ACC112 (cell line): ENCODE results near the gene TRAM2.

Experiments
- H2AFZ ChIP-seq: fragments of 200-600 bp; sonication (generic); one replicate; pipeline ENCODE4 v1.6.0; 2017; ENCODE audit warnings: antibody characterized with exemption, low read length; ENCODE audit not compliant: unreplicated experiment
- H3K27ac ChIP-seq: fragments of 200-600 bp; sonication (generic); 2 replicates; pipeline ENCODE4 v1.5.1; 2014; ENCODE audit warnings: low read depth, mild to moderate bottlenecking, antibody characterized with exemption, low read length, moderate library complexity
- H3K27me3 ChIP-seq: fragments of 200-600 bp; sonication (generic); 2 replicates; pipeline ENCODE4 v1.6.1; 2014; ENCODE audit warnings: mild to moderate bottlenecking, antibody characterized with exemption, low read length, moderate library complexity, mixed read lengths; ENCODE audit not compliant: insufficient read depth
- H3K36me3 ChIP-seq: fragments of 200-600 bp; sonication (generic); 2 replicates; pipeline ENCODE4 v1.6.1; 2016; ENCODE audit warnings: mild to moderate bottlenecking, antibody characterized with exemption, low read length, moderate library complexity, mixed read lengths; ENCODE audit not compliant: insufficient read depth
- H3K4me1 ChIP-seq: fragments of 200-600 bp; sonication (generic); one replicate; pipeline ENCODE4 v1.6.1; 2016; ENCODE audit warnings: low read length, mixed read lengths; ENCODE audit not compliant: insufficient read depth, unreplicated experiment, control insufficient read depth
- H3K4me3 ChIP-seq: fragments of 200-600 bp; sonication (generic); 2 replicates; pipeline ENCODE4 v1.5.1; 2014; ENCODE audit warnings: mild to moderate bottlenecking, low read depth, low read length
- H3K79me2 ChIP-seq: fragments of 200-600 bp; sonication (generic); one replicate; pipeline ENCODE4 v1.6.0; 2016; ENCODE audit warnings: low read length; ENCODE audit not compliant: control insufficient read depth, unreplicated experiment, insufficient read depth

TRAM2 gene

DNA sequence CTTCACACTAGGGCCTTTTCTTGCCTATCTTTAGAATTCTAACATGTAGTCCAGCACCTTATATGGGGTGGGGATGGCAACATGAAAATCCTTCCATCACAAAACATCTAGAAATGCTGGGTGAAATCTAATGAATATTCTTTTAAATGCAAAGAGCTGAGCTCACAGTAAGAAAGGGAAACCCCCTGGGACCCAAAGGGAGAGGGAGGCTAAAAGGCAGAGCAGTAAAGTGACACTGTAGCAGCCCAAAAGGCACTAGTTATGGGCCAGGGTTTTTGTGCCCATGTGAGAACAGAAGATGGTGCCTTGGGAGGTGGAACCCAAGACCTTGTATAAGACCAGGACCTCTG is 66.7 kb downstream of the TRAM2 start:
- H2AFZ ChIP-seq = no peak overlapping the region
- no peaks in the 10 kb centered on the region for H3K27me3 ChIP-seq
- H3K36me3 ChIP-seq = peaks cover 69% of the 10 kb centered on the region
- peak overlapping the region; percentile 98 for H3K27ac ChIP-seq
- H3K4me1 ChIP-seq = peaks cover 87% of the 10 kb centered on the region
- H3K79me2 ChIP-seq = peaks cover 32% of the 10 kb centered on the region
- H3K4me3 ChIP-seq = no peak overlapping the region

DNA sequence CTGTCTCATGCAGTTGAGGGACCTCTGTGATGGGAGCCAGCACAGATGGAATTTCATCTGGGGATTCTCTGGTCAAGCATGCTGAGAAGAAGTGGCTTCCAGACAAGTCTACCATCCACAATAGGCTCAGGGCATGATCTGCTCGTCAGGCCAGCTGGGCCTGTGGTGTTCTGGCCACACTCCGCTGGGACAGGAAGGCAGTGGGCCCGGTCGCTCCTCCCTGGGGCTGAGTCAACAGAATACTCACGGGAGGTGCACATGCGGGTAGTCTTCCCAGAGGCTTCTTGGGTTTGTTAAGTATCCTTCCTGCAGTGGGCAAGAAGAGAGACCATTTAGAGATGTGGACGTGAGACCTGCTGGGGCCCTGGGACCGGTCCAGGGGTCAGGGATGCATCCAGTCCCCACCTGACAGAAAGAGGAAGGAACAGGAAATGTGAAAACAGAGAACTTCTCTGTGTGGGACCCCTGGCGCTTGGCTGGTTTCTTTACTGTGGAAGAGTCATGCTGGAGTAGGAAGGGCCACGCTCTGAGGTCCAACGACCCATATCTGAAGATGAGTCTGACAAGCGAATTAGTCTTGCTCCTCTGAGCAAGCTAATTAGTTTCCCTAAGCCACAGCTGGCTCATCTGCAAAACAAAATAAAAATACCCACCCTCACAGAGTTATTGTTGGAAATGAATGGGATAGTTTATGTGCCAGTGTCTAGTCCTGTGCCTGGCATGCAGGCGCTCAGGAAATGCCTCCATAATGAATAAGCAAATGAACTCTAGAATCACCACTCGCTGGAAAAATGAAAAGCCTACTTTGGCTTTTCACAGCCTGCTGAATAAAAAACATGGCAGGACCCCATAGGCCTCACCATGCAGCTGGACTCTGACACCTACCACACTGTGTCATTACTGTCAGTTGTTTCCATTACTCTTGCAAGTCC is 67.3 kb downstream of the TRAM2 start:
- Histone ChIP-seq H3K27ac (peak overlapping the region; percentile 98), H3K27me3 (no peaks in the 10 kb centered on the region), H3K4me1 (peaks cover 87% of the 10 kb centered on the region), H2AFZ (no peak overlapping the region), H3K36me3 (peaks cover 71% of the 10 kb centered on the region), H3K4me3 (peak overlapping the region; percentile 21; the same call in 1 of the 2 replicates), H3K79me2 (peaks cover 32% of the 10 kb centered on the region)

DNA sequence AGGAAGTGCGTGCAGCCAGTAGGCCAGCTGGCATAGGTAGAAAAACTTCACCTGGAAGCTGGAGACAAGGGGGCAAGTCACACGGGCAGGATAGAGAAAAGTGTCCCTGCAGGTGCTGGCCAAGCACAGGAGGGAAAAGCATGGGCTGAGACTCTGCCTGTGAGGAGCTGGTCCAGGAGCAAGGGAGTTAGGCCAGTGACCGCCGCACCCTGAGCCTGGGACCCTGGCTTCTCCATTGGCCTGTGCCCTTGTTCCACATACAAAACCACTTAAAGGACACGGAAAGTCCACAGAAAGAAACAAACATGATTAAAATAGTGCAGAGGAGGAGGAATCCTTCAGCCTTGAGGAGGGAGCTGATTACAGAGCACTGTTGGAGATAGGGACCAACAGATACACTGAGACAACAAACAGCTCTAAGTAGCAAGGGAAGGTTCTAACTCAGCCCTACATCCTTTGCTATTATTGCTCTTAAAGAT is 68.6 kb downstream of the TRAM2 start:
- H2AFZ ChIP-seq = no peak overlapping the region
- H3K79me2 ChIP-seq = peaks cover 31% of the 10 kb centered on the region
- peaks cover 87% of the 10 kb centered on the region for H3K4me1 ChIP-seq
- H3K27me3 ChIP-seq = no peaks in the 10 kb centered on the region
- peak overlapping the region; percentile 98 for H3K27ac ChIP-seq
- peaks cover 66% of the 10 kb centered on the region for H3K36me3 ChIP-seq
- no peak overlapping the region for H3K4me3 ChIP-seq

DNA sequence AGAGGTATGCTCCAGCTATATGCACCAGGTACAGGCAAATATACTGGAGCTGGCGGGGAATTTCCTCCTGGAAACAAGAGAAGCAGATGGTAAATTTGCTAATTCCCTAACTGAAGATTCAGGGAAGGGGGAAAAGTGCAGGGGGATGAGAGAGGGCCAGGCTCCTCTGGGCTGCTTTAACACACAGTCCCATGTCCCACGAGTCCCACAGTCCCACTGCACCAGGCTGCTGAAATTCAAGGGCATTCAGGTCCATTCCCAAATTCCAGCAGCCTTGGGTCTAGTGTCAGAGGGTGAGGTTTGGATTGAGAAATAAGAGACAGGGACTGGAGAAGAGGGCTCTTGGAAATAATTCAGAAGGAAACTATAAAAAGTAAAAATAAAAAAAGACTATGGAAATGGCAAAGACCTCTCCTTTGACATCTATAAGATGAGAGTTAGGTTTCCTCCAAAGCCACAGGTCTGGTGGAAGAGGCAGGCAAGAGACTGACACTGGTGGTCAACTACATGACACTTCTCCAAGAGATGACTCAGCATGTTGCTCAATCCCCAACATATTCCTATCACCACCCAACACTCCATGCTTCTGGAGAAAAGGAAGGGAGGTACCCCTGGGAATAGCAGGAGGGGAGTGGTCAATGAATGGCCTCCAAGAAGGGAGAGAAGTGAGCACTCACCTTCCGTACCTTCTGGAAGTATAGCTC is 69.2 kb downstream of the TRAM2 start:
- Histone ChIP-seq H3K4me3 (no peak overlapping the region), H3K4me1 (peaks cover 87% of the 10 kb centered on the region), H3K36me3 (peaks cover 68% of the 10 kb centered on the region), H3K27ac (peak overlapping the region; percentile 98), H3K79me2 (peaks cover 32% of the 10 kb centered on the region), H3K27me3 (no peaks in the 10 kb centered on the region), H2AFZ (no peak overlapping the region)

DNA sequence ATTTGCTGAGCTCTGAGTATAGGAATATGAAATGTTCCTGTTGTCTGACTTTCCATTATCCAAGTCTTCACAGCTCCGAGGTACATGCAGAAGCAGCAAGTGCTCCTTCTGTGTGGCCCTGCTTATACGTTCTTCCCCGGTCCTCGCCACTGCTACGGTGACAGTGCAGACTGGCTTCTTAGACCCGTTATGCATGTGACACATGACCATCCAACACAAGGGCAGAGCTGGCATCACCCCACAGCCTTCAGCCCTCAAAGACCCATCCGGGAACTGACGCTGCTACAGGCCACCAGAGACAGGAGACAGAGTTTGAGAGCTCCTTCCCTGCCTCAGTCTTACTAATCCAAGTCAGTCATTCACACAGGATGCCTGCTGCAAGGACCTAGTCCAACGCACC is 70.4 kb downstream of the TRAM2 start:
- Histone ChIP-seq H3K4me1 (peaks cover 76% of the 10 kb centered on the region), H3K27me3 (no peaks in the 10 kb centered on the region), H3K4me3 (no peak overlapping the region), H3K79me2 (peaks cover 37% of the 10 kb centered on the region), H3K27ac (peak overlapping the region; percentile 98), H3K36me3 (peaks cover 74% of the 10 kb centered on the region), H2AFZ (no peak overlapping the region)

DNA sequence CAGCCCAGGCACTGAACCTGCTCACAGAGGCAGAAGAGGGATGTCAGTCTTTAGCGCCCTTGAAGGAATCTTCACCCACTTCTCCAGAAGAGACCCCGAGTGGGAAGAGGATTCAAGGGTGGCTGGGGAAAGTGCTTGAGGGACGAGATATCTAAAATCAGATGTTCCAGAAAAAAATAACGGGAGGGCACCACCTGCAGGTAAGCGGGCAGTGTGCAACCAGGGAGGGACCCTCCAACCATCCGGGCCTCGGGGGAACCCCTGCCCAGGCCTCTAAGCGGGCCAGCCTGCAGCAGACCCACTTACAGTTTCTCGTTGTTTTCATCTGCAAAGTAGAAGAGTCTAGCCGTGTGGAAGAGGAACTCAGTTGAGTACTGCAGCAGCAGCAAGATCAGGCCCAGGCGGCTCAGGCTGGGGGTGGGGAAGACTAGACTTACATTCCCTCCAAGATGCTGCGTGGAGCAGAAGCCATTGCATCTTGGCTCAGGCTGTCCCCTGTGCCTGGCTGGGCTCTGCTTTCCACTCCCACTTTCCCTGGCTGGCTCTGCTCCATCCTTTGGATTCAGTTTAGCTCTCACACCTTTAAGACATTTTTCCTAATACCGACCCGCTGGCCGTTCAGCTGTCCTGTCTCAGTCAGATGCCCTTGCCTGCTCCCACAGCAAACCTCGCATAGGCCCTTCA is 71.0 kb downstream of the TRAM2 start:
- no peaks in the 10 kb centered on the region for H3K27me3 ChIP-seq
- peaks cover 37% of the 10 kb centered on the region for H3K79me2 ChIP-seq
- peaks cover 76% of the 10 kb centered on the region for H3K36me3 ChIP-seq
- H3K4me3 ChIP-seq = no peak overlapping the region
- H2AFZ ChIP-seq = no peak overlapping the region
- H3K4me1 ChIP-seq = peaks cover 72% of the 10 kb centered on the region
- peak overlapping the region; percentile 98 for H3K27ac ChIP-seq

DNA sequence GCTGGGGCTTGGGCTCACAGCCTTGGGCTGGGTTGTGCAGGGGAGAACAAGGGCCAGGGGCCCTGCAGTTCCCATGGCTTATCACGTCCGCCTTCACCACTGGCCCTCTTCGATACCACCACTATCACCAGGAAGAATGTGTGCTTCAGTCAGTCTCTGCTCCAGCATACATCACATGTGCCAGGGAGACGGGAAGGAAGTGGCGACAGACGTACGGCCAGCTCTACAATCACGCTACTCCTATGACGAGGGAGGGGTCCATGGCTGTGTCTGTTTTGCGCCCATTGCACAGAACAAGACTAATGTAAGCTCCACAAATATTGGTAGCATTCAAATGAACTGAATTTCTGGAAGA is 72.1 kb downstream of the TRAM2 start:
- Histone ChIP-seq H3K79me2 (peaks cover 32% of the 10 kb centered on the region), H3K27ac (peak overlapping the region; percentile 89), H3K4me1 (peaks cover 71% of the 10 kb centered on the region), H2AFZ (no peak overlapping the region), H3K27me3 (no peaks in the 10 kb centered on the region), H3K4me3 (no peak overlapping the region), H3K36me3 (peaks cover 78% of the 10 kb centered on the region)

DNA sequence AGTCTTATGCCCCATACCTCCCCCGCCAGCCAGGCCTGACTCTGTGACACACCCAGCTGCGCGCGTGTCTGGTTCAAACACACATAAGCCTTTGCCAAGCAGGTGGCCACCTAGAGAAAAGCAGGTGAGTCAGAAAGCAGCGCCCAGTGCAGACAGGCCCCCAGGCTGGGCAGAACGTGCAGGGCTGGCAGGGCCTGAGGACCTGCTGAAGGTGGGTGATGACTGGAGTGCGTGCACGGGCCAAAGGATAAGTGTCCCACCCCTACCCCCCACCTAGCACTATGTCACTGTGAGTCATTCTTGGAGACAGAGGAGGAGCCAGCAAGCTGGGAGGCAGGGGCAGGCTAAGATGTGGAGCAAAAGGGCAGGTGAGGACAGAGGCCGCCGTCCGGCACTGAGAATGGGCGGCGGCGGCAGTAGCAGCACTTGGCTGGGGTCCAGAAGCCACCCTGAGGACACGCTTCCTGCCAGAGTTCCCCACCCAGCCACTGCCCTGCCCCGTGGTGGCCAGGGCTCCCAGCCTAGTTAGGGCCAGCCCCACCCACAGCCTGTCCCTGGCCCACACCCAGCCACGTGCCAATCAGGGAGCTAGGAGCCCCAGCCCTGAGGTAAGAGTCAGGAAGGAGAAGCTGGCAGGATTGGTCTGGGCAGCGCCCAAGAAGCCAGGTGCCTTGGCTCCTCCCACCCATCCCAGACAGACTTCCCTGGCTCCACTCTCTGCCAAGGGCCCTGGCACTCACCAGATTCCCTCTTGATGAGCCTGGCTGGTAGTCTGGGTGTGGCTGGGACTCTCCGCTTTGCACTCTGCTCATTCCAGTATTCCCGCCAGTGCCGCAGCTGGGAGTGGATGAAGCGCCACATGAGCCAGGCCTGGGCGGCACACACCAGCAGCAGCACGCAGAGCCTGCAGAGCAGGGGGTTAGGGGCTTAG is 72.7 kb downstream of the TRAM2 start:
- Histone ChIP-seq H2AFZ (no peak overlapping the region), H3K4me1 (peaks cover 71% of the 10 kb centered on the region), H3K27me3 (no peaks in the 10 kb centered on the region), H3K27ac (peak overlapping the region; percentile 89), H3K36me3 (peaks cover 76% of the 10 kb centered on the region), H3K4me3 (no peak overlapping the region), H3K79me2 (peaks cover 32% of the 10 kb centered on the region)

DNA sequence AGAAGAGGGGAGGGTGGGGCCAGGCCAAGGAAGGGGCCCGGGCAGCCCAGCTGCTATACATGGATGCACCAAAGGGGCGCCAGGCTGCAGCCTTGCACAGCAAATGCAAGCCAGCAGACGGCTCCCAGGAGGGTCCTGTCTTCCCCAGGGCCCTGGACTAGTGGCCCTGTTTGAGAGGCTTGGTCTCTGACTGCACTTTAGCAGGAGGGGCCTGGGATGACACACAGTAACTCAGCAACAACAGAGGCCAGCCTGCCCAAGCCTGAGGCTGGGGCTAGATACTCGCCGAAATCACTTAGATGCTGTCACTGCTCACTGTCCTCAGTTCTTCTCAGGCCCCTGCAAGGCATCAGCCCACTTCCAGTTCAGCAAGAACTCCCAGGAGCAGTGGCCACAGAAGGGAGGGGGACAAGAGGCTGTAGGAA is 73.5 kb downstream of the TRAM2 start:
- H3K4me3 ChIP-seq = no peak overlapping the region
- H2AFZ ChIP-seq = no peak overlapping the region
- no peaks in the 10 kb centered on the region for H3K27me3 ChIP-seq
- H3K4me1 ChIP-seq = peaks cover 69% of the 10 kb centered on the region
- H3K36me3 ChIP-seq = peaks cover 70% of the 10 kb centered on the region
- peaks cover 27% of the 10 kb centered on the region for H3K79me2 ChIP-seq
- peak overlapping the region; percentile 89 for H3K27ac ChIP-seq
